ENCODE data around the gene SASS6. TPM values are rescaled to one million over a fixed set of nuclear protein-coding genes. Genes with fewer than 3 reads are reported as not detected.

The SASS6 gene
- total RNA-seq, 1 experiment from 2014 or later, result 16.8 TPM

DNA sequence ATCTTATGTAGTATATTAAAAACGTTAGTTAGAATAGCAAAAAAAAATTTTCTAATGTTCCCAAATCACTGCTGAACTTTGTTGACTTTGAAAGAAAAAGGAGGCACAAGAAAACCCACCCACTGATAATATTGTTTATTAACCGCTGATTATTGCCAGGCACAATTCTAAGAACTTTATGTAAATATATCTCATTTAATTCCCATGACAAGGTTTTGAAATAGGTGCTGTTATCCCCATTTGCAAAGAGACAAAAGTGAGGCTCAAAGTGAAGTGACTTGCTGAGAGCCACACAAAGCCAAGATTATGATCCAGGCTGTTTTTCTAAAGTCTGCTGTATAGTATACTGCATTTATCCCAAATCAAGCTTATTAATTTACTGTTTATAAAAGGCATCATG, 56.4 kb downstream of the SASS6 start:
- TF ChIP-seq, protein P1, sequence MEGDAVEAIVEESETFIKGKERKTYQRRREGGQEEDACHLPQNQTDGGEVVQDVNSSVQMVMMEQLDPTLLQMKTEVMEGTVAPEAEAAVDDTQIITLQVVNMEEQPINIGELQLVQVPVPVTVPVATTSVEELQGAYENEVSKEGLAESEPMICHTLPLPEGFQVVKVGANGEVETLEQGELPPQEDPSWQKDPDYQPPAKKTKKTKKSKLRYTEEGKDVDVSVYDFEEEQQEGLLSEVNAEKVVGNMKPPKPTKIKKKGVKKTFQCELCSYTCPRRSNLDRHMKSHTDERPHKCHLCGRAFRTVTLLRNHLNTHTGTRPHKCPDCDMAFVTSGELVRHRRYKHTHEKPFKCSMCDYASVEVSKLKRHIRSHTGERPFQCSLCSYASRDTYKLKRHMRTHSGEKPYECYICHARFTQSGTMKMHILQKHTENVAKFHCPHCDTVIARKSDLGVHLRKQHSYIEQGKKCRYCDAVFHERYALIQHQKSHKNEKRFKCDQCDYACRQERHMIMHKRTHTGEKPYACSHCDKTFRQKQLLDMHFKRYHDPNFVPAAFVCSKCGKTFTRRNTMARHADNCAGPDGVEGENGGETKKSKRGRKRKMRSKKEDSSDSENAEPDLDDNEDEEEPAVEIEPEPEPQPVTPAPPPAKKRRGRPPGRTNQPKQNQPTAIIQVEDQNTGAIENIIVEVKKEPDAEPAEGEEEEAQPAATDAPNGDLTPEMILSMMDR (conservative IDR thresholded peaks at IDR 0.05; ENCODE audit: low read depth, low read length), result no peak
- TF ChIP-seq EZH2 (IDR thresholded peaks at IDR 0.05; ENCODE audit: borderline replicate concordance, low read depth, low read length, poor library complexity, severe bottlenecking), result no peak
- no peak for DNase-seq (ENCODE audit: low spot score)
- Histone ChIP-seq H3K4me3 (ENCODE audit: low read depth, low read length, poor library complexity, severe bottlenecking) (no peak overlapping the region), H3K36me3 (ENCODE audit: insufficient read depth, low read length, poor library complexity, severe bottlenecking) (peaks cover 46% of the 10 kb centered on the region), H3K9me3 (ENCODE audit: low read depth, low read length, poor library complexity, severe bottlenecking) (no peaks in the 10 kb centered on the region), H3K27me3 (replicated peaks; ENCODE audit: insufficient read depth, low read depth, low read length, poor library complexity) (no peaks in the 10 kb centered on the region), H3K27ac (ENCODE audit: low read depth, low read length, poor library complexity, severe bottlenecking) (no peak overlapping the region), H3K4me1 (ENCODE audit: insufficient read depth, low read length, poor library complexity, severe bottlenecking) (peaks cover 31% of the 10 kb centered on the region)
- ChIA-PET CTCF (no interaction called here), POLR2A (ENCODE audit: low non-redundant PET) (no interaction called here)
- intact Hi-C loops (cut with micrococcal nuclease; ENCODE audit: unreplicated experiment), result no loop called here
- no TSS peak for BruUV-seq (replicated peaks)

DNA sequence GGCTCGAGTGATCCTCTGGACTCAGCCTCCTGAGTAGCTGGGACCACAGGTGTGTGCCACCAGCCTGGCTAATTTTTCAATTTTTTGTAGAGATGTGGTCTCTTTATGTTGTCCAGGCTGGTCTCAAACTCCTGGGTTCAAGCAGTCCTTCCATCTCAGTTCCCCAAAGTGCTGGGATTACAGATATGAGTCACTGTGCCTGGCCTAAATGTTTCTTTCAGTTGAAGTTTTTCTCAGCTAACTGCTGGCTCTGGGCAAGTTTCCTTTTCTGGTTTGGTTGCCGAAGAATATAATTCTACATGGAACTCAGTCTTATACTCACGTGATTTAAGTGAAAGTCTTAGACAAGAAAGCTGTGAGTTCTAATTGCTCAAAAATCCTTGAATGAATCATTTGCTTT, 57.0 kb downstream of the SASS6 start:
- intact Hi-C loops (cut with micrococcal nuclease; ENCODE audit: unreplicated experiment), result no loop called here
- peak overlapping the region; percentile 8 for H3K27ac ChIP-seq (ENCODE audit: low read depth, low read length, poor library complexity, severe bottlenecking)
- DNase-seq (ENCODE audit: low spot score), result no peak
- POLR2A ChIA-PET (ENCODE audit: low non-redundant PET), result no interaction called here
- TF ChIP-seq, protein P1 (conservative IDR thresholded peaks at IDR 0.05; ENCODE audit: low read depth, low read length), result no peak
- no peak for TF ChIP-seq EZH2 (IDR thresholded peaks at IDR 0.05; ENCODE audit: borderline replicate concordance, low read depth, low read length, poor library complexity, severe bottlenecking)
- no peaks in the 10 kb centered on the region for H3K27me3 ChIP-seq (replicated peaks; ENCODE audit: insufficient read depth, low read depth, low read length, poor library complexity)
- H3K4me3 ChIP-seq (ENCODE audit: low read depth, low read length, poor library complexity, severe bottlenecking), result no peak overlapping the region
- BruUV-seq (replicated peaks), result no TSS peak
- H3K4me1 ChIP-seq (ENCODE audit: insufficient read depth, low read length, poor library complexity, severe bottlenecking), result peaks cover 31% of the 10 kb centered on the region
- CTCF ChIA-PET, result no interaction called here
- H3K9me3 ChIP-seq (ENCODE audit: low read depth, low read length, poor library complexity, severe bottlenecking), result no peaks in the 10 kb centered on the region
- H3K36me3 ChIP-seq (ENCODE audit: insufficient read depth, low read length, poor library complexity, severe bottlenecking), result peaks cover 45% of the 10 kb centered on the region

DNA sequence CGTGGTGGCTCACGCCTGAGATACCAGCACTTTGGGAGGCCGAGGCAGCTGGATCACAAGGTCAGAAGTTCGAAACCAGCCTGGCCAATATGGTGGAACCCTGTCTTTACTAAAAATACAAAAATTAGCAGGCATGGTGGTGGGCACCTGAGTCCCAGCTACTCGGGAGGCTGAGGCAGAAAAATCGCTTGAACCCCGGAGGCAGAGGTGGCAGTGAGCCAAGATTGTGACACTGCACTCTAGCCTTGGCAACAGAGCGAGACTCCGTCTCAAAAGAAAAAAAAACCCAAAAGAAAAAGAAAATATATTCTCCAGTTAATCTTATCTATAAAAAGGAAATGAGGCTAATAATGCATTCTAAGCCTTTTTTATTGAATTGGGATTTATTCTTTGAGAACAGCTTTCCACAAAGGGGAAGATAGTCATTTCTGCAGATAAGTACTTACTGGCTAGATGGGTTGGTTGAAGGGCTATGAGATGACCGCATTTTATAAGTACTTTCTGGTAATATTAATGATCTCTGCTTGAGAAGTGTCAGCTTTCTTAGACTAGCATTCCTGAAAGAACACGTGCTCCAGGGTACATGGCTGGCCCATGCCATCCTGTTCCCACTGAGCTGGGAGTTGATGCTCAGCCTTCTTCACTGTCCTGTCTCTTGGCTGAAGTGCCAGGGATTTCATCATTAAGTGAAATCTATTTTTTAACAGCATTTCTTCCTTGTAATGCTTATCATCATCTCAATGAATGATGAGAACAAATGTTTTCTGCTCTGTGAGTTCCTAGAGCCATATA, 57.9 kb downstream of the SASS6 start:
- DNase-seq (ENCODE audit: low spot score), result peak; percentile 77
- no peak overlapping the region for H3K4me3 ChIP-seq (ENCODE audit: low read depth, low read length, poor library complexity, severe bottlenecking)
- POLR2A ChIA-PET (ENCODE audit: low non-redundant PET), result no interaction called here
- no TSS peak for BruUV-seq (replicated peaks)
- CTCF ChIA-PET, result no interaction called here
- peaks cover 31% of the 10 kb centered on the region for H3K4me1 ChIP-seq (ENCODE audit: insufficient read depth, low read length, poor library complexity, severe bottlenecking)
- no peaks in the 10 kb centered on the region for H3K27me3 ChIP-seq (replicated peaks; ENCODE audit: insufficient read depth, low read depth, low read length, poor library complexity)
- no peak for TF ChIP-seq EZH2 (IDR thresholded peaks at IDR 0.05; ENCODE audit: borderline replicate concordance, low read depth, low read length, poor library complexity, severe bottlenecking)
- TF ChIP-seq, protein P1 (conservative IDR thresholded peaks at IDR 0.05; ENCODE audit: low read depth, low read length), result no peak
- intact Hi-C loops (cut with micrococcal nuclease; ENCODE audit: unreplicated experiment), result no loop called here
- H3K27ac ChIP-seq (ENCODE audit: low read depth, low read length, poor library complexity, severe bottlenecking), result peak overlapping the region; percentile 8
- H3K9me3 ChIP-seq (ENCODE audit: low read depth, low read length, poor library complexity, severe bottlenecking), result no peaks in the 10 kb centered on the region
- peaks cover 45% of the 10 kb centered on the region for H3K36me3 ChIP-seq (ENCODE audit: insufficient read depth, low read length, poor library complexity, severe bottlenecking)
